NCI-H1417 (cell line): ENCODE data around the gene GDF3.
"Not testable (repeated sequence)": the region's sequence is repeated elsewhere in the genome, so short reads cannot be mapped to it uniquely, and the experiment has no call there.

Experiments used
- DNase-seq, 3 experiments: peaks; one replicate each; lab custom pipeline; 2025; lab: John Stamatoyannopoulos, UW

The GDF3 gene

DNA sequence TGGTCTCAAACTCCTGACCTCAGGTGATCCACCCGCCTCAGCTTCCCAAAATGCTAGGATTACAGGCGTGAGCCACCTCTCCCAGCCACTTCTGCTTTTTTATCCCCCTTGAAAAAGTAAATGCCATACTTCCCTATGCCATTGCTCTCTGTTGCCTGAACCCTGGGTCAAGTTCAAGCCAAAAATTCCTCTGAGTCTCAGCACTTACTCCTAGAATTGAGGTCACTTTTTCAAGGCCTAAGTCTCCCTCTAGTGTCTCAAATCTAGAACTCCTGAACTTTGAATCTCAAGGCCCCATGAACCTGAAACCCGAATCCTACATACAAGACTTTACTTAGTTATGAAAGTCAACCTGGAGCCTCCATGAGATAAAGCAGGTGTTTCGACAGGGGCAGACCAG lies 28.4 kb downstream of the GDF3 start:
- no peak for DNase-seq

- DNase-seq, result no peak
Observed at GRCh38 chr12:7666595-7666994, 29.0 kb downstream of the GDF3 start.

DNA sequence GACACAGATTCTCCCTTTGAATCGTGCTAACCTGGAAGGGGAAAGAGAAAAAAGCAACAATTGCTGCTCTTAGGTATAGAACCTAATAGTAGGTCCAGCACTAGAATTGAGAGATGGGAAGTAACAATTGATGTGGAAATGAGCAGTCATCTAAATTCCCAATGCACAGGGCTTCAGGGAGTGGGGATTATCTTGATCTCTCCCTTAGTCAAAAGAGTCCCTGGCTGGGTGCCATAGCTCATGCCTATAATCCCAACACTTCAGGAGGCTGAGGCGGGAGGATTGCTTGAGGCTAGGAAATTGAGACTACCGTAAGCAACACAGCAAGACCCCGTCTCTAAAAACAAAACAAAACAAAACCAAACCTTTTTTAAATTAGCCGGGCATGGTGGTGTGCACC lies 33.8 kb downstream of the GDF3 start:
- DNase-seq, result no peak

GRCh38 chr12:7656121-7656520 lies 39.5 kb downstream of the GDF3 start:
- DNase-seq, result no peak

DNA sequence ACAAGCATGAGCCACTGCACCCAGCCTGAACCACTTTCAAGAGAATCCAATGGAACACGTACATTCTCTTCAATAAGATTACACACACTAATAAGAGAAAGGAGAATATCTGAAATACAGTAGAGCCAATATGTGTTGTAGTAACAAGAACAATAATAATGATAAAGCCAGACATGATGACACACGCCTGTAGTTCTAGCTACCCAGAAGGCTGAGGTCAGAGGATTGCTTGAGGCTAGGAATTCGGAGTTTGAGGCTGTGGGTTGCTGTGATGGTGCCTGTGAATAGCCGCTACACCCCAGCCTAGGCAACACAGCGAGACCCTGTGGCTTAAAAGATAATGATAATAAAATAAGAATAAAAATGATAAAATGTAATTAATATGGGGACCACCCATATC lies 45.5 kb downstream of the GDF3 start:
- no peak for DNase-seq

DNA sequence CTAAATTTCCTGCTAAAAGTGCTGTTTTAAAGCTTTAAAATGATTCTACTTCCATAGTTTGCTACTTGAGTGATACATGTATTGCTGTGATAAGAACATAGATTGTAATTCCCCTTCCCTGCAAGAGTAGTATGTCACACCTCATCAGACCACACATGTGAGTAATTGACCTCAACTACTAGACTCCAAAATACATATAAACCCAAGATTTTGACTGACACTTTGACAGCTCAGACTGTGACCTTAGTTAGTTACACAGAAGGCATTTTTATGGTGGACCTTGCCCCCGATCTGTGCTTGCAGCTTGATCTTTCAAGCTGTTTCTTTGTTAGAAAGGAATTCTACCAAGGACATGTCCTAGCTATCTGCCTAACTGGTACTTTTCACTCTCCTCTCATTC lies 48.5 kb downstream of the GDF3 start:
- no peak for DNase-seq

DNA sequence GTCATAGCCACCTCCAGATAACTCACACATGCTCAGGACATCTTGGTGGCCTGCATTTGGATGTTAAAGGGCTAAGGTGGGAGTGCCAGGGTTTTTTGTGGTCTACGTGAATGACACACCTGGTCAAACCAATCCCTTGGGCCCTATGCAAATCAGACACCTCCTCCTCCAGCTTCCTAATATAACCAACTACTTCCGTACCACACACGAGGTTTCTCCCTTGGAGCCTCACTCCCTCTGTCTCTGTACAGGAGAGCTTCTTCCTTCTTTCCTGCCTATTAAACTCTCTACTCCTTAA lies 49.4 kb downstream of the GDF3 start:
- DNase-seq, result no peak

- DNase-seq, result peak; percentile 9 to 45 (median 41)
Observed at GRCh38 chr12:7645395-7646177, 50.0 kb downstream of the GDF3 start.

- no peak for DNase-seq
Observed at GRCh38 chr12:7642876-7643309, 52.7 kb downstream of the GDF3 start.

GRCh38 chr12:7642287-7642686 lies 53.3 kb downstream of the GDF3 start:
- DNase-seq, result no peak

DNA sequence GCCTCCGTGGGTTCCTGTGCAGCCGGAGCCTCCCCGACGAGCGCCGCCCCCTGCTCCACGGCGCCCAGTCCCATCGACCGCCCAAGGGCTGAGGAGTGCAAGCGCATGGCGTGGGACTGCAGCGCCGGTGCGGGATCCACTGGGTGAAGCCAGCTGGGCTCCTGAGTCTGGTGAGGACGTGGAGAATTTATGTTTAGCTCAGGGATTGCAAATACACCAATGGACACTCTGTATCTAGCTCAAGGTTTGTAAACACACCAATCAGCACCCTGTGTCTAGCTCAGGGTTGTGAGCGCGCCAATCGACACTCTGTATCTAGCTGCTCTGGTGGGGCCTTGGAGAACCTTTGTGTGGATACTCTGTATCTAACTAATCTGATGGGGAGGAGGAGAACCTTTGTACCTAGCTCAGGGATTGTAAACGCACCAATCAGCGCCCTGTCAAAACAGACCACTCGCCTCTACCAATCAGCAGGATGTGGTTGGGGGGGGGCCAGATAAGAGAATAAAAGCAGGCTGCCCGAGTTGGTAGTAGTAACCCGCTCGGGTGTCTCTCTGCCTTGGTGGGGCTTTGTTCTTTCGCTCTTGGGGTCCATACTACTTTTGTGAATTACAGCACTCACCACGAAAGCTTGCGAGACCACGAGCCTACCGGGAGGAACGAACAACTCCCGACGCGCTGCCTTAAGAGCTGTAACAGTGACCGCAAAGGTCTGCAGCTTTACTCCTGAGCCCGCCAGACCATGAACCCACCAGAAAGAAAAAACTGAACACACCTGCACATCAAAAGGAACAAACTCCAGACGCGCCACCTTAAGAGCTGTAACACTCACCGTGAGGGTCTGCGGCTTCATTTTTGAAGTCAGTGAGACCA lies 55.2 kb downstream of the GDF3 start:
- not testable (repeated sequence) for DNase-seq
